Measurements from ENCODE around the gene ATAD3C.
"Not testable (repeated sequence)": the region's sequence is repeated elsewhere in the genome, so short reads cannot be mapped to it uniquely, and the experiment has no call there.

GRCh38 chr1:1485755-1486317 lies 36.3 kb downstream of the ATAD3C start:
- not testable (repeated sequence) for TF ChIP-seq POLR2A, POLR2AphosphoS5, TAF1, POU2F2 (IDR thresholded peaks at IDR 0.05; ENCODE audit: low read depth, low read length)

Data from GM12891 (cell line).